Right atrium auricular region (tissue), 2 donors: ENCODE measurements around the gene ST6GAL1. TPM values are rescaled to one million over a fixed set of nuclear protein-coding genes. Genes with fewer than 3 reads are reported as not detected.
"Not testable (repeated sequence)": the region's sequence is repeated elsewhere in the genome, so short reads cannot be mapped to it uniquely, and the experiment has no call there.

Source experiments
- DNase-seq: peaks from one replicate; pipeline ENCODE4 v3.0.0-alpha.2; 2019; ENCODE audit warnings: low spot score
- H3K27ac ChIP-seq, 2 donors: fragments of 200-600 bp; sonication (generic); 1 replicate in 1 of 2; 2 replicates in 1 of 2; pipeline ENCODE4 v1.5.1; 2016 to 2019
- H3K27me3 ChIP-seq, 2 donors: fragments of 200-600 bp; sonication (generic); one replicate each; pipeline versions ENCODE4 v1.5.1 to v1.6.0; 2017 to 2019
- H3K36me3 ChIP-seq: fragments of 200-600 bp; sonication (generic); one replicate; pipeline ENCODE4 v1.5.1; 2016
- H3K4me1 ChIP-seq, 2 donors: fragments of 200-600 bp; sonication (generic); one replicate each; pipeline versions ENCODE4 v1.5.1 to v1.6.0; 2017 to 2019
- H3K4me3 ChIP-seq, 2 donors: fragments of 200-600 bp; sonication (generic); 1 replicate in 1 of 2; 2 replicates in 1 of 2; pipeline ENCODE4 v1.5.1; 2017 to 2019; ENCODE audit warnings: mild to moderate bottlenecking in 1 of 2, moderate library complexity in 1 of 2
- H3K9me3 ChIP-seq, 2 donors: fragments of 200-600 bp; sonication (generic); one replicate each; pipeline ENCODE4 v1.5.1; 2019
- total RNA-seq, 2 donors: library from RNA; depleted of rRNA; stranded (reverse); fragments of >200 nt; gene quantifications; one replicate each; pipeline ENCODE4 v1.1.0, GENCODE V29; 2016
- TF ChIP-seq, protein P1 (sequence below), 2 donors: fragments of 200-600 bp; sonication (generic); IDR thresholded peaks; one replicate each; pipeline ENCODE4 v1.5.1; 2019; ENCODE audit warnings: antibody characterized with exemption in 2 of 2

The ST6GAL1 gene
- total RNA-seq, 2 donors from 2014 or later, result 55.1 to 94.3 TPM

DNA sequence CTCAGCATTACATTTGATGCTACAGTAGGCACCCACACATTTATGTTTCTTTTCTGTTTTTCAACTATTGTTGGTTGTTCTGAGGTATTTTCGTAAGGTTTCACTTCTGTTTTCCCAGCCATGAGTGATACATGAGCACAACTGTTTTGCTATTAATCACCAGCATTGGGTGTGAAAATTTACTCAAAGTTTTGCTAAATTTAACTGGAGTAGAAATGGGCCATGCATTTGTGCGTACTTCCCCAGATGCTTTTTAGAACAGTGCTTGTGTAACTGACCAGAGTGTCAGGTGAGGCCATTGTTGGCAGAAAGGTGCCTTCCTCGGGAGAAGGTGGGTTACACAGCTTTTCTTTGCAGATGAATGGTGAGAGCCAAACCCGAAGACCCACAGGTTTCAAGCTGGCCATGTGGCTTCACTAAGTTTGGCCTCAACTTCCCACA lies 70.4 kb downstream of the ST6GAL1 start:
- TF ChIP-seq, protein P1, sequence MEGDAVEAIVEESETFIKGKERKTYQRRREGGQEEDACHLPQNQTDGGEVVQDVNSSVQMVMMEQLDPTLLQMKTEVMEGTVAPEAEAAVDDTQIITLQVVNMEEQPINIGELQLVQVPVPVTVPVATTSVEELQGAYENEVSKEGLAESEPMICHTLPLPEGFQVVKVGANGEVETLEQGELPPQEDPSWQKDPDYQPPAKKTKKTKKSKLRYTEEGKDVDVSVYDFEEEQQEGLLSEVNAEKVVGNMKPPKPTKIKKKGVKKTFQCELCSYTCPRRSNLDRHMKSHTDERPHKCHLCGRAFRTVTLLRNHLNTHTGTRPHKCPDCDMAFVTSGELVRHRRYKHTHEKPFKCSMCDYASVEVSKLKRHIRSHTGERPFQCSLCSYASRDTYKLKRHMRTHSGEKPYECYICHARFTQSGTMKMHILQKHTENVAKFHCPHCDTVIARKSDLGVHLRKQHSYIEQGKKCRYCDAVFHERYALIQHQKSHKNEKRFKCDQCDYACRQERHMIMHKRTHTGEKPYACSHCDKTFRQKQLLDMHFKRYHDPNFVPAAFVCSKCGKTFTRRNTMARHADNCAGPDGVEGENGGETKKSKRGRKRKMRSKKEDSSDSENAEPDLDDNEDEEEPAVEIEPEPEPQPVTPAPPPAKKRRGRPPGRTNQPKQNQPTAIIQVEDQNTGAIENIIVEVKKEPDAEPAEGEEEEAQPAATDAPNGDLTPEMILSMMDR (IDR thresholded peaks at IDR 0.05), result no peak
- Histone ChIP-seq H3K27ac (no peak overlapping the region), H3K36me3 (no peaks in the 10 kb centered on the region), H3K4me1 (peaks cover 0 to 18% of the 10 kb centered on the region in 2 donors), H3K27me3 (no peaks in the 10 kb centered on the region), H3K9me3 (no peaks in the 10 kb centered on the region), H3K4me3 (no peak overlapping the region)
- no peak for DNase-seq

DNA sequence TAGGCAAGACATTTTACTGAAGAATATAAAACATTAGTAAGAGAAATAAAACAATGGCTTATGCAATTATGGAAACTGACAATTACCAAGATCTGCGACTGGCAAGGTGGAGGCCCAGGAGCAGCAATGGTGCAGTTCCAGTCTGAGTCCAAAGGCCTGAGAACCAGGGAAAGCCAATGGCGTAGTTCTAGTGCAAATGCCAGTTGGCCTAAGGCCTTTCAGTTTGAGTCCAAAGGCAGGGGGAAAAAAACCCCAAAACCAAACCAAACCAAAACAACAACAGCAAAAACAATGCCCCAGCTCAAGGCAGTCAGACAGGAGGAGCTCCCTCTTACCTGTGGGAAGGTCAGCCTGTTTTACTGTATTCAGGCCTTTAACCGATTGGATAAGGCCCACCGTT lies 72.6 kb downstream of the ST6GAL1 start:
- H3K4me3 ChIP-seq, result no peak overlapping the region
- TF ChIP-seq, protein P1 (IDR thresholded peaks at IDR 0.05), result no peak
- H3K27me3 ChIP-seq, result no peaks in the 10 kb centered on the region
- H3K9me3 ChIP-seq, result no peaks in the 10 kb centered on the region
- peaks cover 0 to 9% of the 10 kb centered on the region in 2 donors for H3K4me1 ChIP-seq
- H3K27ac ChIP-seq, result no peak overlapping the region
- no peak for DNase-seq
- no peaks in the 10 kb centered on the region for H3K36me3 ChIP-seq

DNA sequence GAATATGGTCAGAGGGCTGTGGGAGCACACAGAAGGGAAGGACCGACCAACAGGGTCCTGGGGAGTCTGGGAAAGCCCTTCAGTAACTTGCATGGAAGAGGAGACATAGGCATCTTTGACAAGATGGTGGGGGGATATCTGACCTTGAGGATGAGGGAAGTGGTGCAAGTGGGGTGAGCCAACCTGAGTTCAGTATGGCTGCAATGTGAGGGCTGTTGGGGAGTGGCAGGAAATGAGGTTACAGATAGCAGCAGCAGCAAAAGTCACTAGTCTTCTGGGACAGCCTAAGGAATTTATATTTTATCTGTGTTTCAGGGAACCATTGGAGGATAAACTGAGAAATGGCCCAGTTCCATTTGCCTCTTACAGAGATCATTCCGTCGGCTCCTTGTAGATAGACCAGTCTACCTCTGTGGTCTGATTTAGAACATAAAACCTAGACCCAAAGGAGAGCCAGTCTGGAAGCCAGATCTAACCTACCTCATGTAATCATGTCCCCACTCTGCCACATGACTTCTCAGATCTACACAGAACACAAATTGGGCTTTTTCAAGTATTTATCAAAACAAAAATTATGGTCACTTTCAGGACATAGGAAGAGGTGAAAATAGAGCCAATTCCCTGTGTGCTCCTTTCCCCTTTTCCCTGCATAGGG lies 75.6 kb downstream of the ST6GAL1 start:
- TF ChIP-seq, protein P1 (IDR thresholded peaks at IDR 0.05), result no peak

DNA sequence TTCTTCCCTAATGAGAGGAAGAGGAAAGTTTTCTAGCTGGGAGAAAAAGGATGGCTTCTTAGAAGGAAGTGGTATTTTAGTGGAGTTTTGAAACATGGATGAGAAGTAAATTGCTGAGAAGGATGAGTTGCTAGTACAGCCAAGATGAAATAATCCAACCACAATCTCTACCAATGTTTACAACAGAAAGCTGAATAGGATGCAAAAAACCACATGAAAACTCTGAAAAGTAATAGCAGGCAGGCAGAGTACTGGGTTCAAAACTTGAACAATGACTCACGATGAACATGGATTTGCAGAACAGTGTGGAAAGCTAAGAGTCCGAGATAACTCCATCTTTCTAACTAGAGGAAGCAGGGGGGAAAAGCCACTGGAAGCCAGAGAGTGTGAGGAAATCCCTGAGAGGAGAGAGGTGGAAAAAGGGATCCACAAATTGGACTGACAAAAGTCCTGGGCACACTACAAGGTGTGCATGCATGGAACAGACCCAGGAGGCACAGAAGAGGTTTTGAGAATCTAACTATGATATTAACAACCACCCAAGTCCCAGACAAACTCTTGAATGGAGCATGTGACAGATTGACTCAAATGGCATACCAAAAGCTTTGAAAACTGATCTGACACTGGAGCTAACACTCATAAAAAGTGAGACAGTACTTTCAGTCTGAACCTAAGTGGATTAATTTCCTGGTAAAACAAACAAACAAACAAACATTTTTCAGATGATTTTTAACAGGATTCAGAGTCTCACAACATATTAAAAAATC lies 76.7 kb downstream of the ST6GAL1 start:
- Histone ChIP-seq H3K4me1 (peaks cover 0 to 13% of the 10 kb centered on the region in 2 donors), H3K27ac (no peak overlapping the region)
- no peak for DNase-seq

More for the DNA sequence above, 75.6 kb downstream of the ST6GAL1 start:
- Histone ChIP-seq H3K4me3 (no peak overlapping the region), H3K27me3 (no peaks in the 10 kb centered on the region), H3K27ac (no peak overlapping the region), H3K36me3 (no peaks in the 10 kb centered on the region), H3K9me3 (no peaks in the 10 kb centered on the region), H3K4me1 (peaks cover 0 to 13% of the 10 kb centered on the region in 2 donors)
- DNase-seq, result no peak

GRCh38 chr3:187010382-187010781 lies 80.1 kb downstream of the ST6GAL1 start:
- H3K4me3 ChIP-seq, H3K36me3 ChIP-seq, DNase-seq, H3K9me3 ChIP-seq, H3K27me3 ChIP-seq, H3K27ac ChIP-seq: not testable (repeated sequence)
- H3K4me1 ChIP-seq, result peaks cover 0 to 42% of the 10 kb centered on the region in 2 donors

More for the DNA sequence above, 76.7 kb downstream of the ST6GAL1 start:
- Histone ChIP-seq H3K36me3 (no peaks in the 10 kb centered on the region), H3K9me3 (no peaks in the 10 kb centered on the region), H3K27me3 (no peaks in the 10 kb centered on the region), H3K4me3 (no peak overlapping the region)
- TF ChIP-seq, protein P1 (IDR thresholded peaks at IDR 0.05), result no peak

GRCh38 chr3:187011915-187012314 lies 81.6 kb downstream of the ST6GAL1 start:
- Histone ChIP-seq H3K9me3 (no peaks in the 10 kb centered on the region), H3K4me1 (peaks cover 0 to 56% of the 10 kb centered on the region in 2 donors), H3K27ac (peak overlapping the region in 1 of 2 donors; percentile 56), H3K36me3 (no peaks in the 10 kb centered on the region), H3K4me3 (no peak overlapping the region), H3K27me3 (no peaks in the 10 kb centered on the region)
- TF ChIP-seq, protein P1 (IDR thresholded peaks at IDR 0.05), result no peak
- DNase-seq, result peak; percentile 52
